Uterus (tissue), 2 donors: ENCODE data around the gene SYCP2L.

ENCODE experiments used
- CTCF ChIP-seq, 4 experiments: fragments of 200-600 bp in 2 of 4; fragments of 450-650 bp in 2 of 4; sonication (generic) in 2 of 4; IDR thresholded peaks; one replicate each; pipeline ENCODE4 v1.5.1; 2016 to 2019; ENCODE audit warnings: antibody characterized with exemption in 4 of 4, mild to moderate bottlenecking in 2 of 4, moderate library complexity in 1 of 4
- POLR2A ChIP-seq, 2 donors: fragments of 450-650 bp; IDR thresholded peaks; one replicate each; pipeline ENCODE4 v1.6.1; 2016; ENCODE audit warnings: antibody characterized with exemption in 2 of 2, mild to moderate bottlenecking in 1 of 2, moderate library complexity in 1 of 2

DNA sequence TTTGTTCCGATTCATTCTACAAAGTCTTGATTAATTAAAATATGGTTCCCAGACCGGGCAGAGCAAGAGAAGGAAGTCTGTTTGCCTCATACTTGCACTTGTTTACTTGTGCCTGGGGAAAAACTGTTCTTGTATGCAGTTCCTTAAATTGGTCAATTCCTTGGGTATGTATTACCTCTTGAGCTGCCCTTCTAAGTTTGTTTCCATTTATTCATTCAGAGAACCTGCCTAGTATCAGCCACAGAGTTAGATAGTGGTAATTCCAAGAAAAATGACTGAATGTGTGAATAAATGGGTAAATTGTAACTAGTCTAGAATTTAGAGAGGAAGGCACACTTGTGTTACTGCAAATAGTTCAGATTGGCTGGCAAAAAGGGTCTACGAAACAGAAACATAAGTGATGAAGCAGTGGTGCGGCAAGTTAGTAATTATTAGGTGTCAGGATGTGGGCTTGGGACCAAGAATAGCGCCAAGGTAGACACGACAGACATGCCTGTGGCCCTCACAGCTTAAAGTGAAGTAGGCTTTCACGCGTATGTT is 48.0 kb upstream of the SYCP2L start:
- TF ChIP-seq CTCF (IDR thresholded peaks at IDR 0.05), result no peak
- no peak for TF ChIP-seq POLR2A (IDR thresholded peaks at IDR 0.05)
